IPS-11a (cell line): ENCODE measurements around the gene CCNQ.

Experiments
- H3K4me3 ChIP-seq: one replicate; pipeline ENCODE4 v1.5.1; 2013; ENCODE audit warnings: low read depth, low read length, control low read depth

CCNQ gene

DNA sequence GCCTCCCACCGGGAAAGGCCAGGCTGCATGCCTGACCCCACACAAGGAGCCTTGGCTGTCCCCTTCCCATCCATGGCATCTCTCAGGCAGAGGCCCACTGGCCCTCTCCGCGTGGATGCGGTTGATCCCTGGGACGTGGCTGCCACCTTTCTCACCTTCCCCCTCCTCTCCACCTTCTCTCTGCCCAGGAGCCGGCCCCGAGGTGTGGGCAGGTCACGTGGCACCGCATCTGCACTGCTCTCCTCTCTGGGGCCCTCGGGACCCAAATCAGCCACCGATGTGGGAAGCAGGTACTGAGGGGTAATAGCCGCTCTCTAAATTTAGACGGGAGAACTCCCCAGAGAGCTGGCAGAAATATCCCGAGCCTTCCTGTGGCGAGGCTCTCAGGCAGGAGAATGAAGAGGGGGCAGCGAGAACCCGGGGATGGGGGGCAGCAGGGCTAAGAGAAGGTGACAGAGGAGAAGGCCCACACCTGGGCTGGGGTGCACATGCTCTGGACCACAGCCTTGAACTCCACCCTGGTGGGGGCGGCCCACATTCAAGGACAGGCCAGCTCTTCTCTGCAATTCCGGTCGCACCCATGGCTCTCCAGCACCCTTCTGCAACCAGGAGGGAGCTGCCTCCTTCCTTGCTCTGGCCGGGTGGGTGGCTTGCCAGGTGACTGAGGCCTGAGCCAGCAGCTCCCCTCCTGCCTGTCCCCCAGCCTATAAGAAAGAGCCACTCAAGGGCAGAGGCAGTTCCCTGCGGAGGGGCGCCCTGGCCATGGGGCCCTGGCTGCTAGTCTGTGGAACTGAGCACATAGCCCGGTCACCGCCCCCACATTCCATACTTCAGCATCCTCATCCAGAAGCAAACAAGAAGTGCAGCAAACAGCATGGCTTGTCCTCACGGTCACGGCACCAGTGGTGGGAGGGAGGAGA, 38.4 kb upstream of the CCNQ start:
- H3K4me3 ChIP-seq: no peak overlapping the region

DNA sequence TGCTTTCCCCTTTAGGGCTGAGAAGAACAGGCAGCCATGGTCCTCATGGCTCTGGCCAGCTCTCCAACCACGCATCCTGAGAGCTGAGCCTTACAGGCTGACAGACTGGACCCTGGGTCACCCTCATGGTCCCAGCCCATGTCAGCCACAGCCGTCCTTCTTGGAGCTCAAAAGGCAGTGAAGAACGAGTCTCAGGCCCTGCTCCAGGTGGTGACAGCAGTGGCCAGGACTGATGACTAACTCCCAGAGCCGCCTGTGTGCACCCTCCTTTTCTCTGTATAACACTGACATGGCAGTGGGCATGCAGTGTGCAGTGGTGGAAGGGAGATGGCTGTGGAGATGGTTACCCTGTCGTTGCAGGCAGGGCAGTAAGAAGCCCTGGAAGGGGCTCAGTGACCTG, 37.8 kb upstream of the CCNQ start:
- H3K4me3 ChIP-seq: no peak overlapping the region

DNA sequence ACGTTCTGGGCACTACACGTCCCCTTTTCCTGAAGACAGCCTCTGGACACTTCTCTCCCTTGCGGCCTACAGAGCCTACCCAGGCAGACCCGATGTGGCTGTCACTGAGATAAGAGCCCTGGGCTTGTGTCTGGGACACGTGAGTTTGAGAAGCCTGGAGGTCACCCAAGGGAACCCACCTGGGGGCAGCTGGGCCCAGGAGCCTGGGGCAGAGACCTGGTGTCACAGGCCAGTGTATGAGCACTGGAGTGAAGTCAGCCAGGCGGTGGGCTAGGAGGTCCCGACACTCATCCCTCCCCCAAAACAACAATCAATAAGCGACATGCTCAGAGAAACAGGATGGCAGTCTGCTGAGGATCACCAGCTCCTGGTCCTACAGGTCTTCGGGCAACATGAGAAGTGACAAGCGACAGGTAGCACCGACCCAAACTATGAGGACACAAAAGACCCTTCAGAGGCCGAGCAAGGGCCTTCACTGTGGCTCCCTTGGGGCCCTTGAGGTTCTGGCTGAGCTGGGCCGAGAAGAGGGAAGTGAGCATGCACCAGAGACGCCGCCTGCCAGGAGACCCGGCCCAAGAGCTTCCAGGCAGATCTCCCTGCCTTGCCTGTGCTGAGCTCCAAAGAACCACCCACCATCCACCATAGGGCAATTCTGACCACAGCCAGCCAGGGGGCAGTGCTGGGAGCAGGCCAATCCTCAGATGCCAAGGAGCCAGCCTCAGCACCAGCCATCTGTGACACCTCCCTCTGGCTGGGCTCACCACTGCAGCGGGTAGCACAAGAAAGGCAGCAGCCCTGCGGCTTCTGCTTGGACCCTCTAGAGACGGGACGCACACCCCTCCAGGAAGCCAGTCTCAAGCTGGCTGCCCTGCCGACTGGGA, 37.1 kb upstream of the CCNQ start:
- no peak overlapping the region for H3K4me3 ChIP-seq

DNA sequence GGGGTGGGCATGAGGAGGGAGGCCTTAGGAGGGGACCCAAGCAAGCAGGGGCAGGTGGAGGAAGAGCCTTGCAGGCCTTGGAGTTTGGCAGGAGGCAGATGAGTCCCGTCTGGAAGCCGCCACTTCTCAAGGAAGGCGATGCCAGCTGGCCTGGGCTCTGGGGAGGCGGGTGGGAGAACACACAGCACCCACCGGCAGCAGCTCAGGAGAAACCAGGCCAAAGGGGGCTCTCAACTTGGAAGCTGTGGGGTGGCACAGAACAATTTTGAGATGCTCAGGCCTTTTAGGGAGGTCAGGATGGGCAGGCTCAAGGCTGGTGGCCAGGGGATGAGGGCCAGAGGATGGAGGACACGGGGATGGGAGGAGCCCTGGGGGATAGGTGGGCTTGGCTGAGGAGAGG, 36.4 kb upstream of the CCNQ start:
- no peak overlapping the region for H3K4me3 ChIP-seq

DNA sequence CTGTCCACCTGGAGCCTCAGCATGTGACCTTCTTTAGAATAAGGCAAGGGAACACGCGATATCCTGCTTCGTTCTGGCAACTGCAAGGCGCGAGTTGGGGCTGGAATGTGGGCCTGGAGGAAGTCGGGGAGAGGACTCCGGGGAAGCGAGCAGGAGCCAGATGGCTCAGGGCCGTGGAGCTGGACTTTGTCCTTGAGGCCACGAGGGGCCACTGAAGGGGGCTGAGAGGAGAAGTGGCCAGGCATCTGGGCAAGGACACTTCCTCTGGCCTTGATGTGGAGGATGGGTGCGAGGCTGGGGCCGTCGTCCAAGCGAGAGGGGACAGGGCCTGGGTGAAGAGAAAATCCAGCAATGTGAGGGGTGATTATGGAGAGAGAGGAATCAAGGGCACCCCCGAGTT, 35.9 kb upstream of the CCNQ start:
- H3K4me3 ChIP-seq: no peak overlapping the region

DNA sequence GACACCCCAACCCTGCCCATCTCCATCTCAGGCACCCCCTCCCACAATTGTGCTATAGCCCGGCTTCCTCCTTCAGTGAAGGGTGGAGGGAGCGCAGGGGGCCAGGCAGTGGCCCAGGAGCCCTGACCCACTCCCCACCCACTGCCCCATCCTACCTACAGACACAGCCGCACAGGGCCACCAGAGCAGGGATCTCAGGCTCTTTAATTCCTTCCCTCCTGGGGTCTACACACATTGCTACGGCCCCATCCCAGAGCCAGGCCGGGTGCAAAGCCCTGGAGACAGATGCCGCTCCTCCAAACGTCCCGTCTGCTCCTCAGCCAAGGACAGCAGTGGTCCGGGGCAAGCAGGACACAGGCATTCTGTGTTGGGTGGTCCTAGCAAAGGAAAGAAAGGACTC, 35.3 kb upstream of the CCNQ start:
- H3K4me3 ChIP-seq: no peak overlapping the region

DNA sequence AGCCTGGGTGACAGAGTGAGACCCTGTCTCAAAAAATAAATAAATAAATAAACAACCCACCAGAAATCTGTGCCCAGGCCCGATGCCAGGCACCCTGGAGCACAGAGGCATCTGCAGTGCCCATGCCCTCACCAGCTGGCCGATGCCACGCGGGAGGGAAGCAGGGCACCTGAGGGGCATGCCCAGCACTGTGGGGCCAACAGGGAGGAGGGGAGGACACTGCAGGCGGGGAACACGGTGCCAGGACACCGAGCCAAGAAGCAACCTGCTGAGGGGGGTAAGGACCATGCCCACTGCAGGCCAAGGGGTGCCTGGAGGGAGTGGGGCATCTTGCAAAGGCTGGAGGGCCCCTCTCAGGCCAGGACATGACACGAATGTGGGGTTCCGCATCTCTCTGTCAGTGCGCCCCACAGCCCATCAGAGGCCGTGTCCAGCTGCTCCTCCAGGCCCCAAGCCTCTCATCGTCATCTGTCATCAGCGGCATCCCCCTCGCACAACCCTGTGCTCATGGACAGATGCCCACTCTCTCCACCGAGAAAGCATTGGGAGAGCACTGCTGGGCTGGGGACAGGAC, 34.8 kb upstream of the CCNQ start:
- H3K4me3 ChIP-seq: no peak overlapping the region

DNA sequence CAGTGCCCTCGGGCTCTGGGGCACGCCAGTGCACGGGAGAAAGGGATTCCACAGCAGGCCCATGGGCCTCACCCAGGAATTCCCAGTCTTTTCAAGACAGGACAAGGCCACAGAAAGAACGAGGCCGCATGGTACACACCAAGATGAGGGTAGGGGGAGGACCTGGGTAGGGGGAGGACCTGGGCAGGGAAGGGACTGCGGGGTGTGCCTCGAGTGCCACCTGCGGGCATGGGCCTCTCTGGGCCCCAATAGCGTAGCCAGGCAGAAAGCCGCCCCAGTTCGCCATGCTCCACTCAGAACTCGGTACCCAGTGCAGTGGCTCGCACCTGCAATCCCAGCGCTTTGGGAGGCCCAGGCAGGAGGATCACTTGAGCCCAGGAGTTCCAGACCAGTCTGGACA, 34.1 kb upstream of the CCNQ start:
- H3K4me3 ChIP-seq: no peak overlapping the region

DNA sequence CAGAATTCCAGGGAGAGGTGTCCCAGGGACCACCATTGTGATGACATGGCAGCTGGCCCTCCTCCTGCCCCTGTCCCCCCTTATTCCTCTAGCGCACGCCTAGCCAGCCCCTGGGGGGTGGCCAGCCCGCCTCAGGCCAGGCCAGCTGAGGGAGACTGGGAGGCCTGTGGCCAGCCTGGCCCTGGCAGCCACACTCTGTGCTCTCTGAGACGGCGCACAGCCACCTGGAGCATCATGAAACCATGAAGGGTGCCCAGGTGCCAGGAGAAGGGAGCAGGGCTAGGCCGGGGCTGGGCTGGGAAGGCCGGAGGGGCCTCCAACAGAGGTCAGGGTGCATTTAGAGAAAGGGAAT, 33.6 kb upstream of the CCNQ start:
- no peak overlapping the region for H3K4me3 ChIP-seq

DNA sequence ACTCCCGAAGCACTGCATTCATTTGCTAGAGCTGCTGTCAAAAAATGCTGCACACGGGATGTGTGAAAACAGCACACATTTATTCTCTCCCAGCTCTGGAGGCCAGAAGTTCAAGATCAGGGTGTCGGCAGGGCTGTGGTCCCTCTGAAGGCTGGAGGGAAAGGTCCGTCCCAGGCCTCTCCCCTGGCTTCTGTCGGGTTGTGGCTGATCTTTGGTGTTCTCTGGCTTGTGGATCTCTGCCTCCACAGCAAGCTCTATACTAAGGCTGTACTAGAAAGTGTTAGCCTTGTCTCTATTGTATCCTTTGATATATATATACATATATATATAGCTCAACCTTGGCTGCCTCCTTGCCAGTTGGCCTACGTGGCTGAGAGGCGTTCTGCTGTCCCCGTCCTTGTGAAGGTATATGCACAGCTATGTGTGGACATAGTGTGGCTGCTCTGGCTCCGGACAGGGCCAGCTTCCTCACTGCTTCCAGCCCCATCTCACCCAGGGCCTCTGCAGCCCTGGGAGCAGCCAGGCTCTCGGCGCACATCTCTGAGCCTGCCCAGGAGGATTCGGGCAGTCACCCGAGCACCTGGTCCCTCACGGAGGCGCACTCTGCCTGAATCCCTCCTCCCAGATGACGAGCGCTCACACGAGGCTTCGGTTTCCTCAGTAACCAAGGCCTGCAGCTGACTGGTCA, 33.1 kb upstream of the CCNQ start:
- no peak overlapping the region for H3K4me3 ChIP-seq

DNA sequence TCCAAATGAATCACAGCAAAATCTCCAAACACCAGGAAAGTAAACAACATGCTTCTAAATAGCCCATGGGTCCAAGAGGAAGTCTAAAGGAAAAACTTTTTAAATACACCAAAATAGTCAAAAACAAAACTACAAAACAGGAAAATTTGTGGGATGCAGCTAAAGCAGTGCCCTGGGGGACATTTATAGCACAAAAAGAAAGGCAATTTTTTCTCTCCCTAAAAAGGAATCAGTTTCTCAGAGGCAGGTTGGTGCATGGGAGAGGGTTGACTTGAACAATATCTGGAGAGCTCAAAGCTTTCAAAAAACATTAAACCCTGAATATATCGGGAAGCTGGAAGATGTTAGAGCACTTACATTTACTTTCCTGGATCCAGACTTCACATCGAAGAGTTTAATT, 32.4 kb upstream of the CCNQ start:
- H3K4me3 ChIP-seq: no peak overlapping the region

DNA sequence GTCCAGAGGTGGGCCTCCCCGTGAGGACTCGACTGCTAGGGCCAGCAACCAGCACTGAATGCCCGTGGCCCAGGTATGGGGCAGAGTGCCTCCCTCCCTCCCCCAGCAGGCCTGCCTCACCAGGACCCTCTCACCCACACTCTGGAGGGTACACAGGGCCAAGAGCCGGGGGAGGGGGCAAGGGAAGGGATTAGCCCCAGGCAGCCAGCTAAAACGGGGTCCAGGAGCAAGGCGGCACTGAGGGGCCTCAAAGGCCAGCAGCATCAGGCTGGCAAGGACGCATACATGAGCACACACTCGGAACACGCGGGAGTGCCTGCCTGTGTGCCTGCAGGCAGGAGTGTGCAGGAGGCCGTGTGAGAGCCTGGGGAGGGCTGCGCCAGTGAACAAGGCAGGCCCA, 29.7 kb upstream of the CCNQ start:
- no peak overlapping the region for H3K4me3 ChIP-seq

DNA sequence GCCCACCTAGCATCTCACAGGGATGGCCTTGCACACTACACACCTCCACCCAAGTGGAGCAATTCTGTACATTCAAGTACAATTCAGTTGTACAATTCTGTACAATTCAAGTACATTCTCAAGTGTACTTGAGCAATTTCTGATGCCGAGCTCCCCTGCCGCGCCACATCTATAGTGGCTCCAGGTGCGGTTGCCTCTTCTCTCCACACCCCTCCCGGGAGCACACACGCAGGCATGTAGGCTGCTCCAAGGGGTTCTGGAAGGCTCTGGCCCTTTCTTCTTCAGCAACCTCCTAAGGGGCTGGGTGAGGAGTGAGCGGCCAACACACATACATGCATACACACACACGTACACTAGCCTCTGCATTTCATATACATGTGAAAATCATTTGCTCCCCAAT, 29.2 kb upstream of the CCNQ start:
- H3K4me3 ChIP-seq: no peak overlapping the region

DNA sequence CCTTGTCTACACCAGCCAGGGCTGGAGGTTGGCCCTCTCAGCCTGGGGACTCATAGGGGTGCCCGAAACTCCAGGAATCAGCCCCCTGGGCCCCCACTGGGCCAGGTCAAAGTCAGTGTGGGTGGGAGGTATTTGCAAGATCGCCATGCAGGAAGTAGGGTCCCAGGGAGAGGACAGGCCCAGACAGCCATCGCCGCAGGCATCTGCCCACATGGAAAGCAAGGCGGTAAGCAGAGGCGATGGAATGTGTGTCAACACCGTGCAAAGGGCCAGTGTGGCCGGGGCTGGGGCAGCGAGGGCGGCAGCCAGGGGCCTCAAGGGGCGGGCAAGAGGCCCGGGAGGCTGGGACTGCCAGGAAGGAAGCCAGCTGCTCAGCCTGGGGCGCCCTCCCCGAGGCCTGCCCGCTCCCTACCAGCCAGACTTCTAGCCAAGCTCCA, 28.8 kb upstream of the CCNQ start:
- no peak overlapping the region for H3K4me3 ChIP-seq

DNA sequence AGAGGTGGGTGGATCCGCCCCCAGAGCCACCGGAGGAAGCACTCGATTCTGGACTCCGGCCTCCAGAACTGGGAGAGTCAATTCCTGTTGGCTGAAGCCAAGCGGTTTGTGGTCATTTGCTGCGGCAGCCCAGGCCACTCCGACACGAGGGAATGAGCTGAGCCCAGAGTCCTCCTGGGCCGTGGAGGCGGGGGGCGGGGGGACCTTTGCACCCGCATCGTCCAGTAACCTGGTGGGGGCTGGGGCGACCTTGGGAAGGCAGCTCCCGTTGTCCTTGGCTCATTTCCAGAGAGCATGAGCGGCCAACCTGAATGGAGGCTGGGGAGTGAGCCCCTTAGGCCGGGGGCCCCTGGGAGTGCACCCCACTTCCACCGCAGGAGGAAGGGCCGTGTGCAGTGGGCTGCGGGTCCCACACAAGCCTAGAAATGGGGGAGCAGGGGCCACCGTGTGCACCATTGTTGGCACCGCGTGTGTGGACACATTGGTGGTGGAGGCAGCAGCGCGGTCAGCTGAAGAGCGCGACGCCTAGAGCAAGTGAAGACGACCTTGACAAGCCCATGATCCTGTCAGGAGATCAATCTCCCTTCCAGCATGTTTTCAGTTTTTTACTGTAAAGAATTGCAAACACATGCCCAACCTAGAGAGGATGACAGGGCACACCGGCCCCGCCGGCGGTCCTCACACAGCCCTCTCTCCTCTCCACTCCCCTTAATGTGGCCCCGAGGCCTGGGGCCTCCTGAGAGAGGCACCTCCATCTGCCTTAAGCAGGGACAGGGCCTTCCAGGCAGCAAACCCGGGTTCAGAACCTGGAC, 28.1 kb upstream of the CCNQ start:
- no peak overlapping the region for H3K4me3 ChIP-seq

DNA sequence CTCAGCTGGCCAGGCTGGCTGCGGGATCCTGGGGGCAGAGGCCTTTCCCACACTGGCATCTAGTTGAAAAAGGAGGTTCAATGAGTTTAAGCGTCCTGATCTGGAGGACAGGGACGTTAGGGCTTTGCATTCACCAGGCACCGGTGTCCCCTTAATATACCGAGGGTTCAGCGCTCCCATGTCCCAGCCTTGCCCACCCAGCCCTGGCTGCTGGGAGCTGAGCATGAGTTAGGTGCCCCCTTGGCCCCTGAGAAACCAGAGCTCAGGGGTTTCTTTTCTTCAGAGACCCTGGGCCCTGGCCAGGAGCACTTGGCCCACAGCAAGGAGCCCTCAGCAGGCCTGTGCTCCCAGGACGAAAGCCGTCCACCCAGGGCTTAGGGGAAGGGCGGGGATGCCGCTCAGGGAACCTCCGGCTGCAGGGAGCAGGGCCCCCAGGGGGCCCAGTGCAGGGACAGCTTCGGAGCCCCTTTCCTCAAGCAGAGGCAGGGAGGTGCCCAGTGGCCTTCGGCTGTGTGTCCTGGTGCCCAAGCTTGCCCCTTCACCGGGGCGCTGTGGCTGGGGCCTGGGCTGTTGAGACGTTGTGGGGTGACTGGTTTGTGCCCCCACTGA, 27.2 kb upstream of the CCNQ start:
- no peak overlapping the region for H3K4me3 ChIP-seq

DNA sequence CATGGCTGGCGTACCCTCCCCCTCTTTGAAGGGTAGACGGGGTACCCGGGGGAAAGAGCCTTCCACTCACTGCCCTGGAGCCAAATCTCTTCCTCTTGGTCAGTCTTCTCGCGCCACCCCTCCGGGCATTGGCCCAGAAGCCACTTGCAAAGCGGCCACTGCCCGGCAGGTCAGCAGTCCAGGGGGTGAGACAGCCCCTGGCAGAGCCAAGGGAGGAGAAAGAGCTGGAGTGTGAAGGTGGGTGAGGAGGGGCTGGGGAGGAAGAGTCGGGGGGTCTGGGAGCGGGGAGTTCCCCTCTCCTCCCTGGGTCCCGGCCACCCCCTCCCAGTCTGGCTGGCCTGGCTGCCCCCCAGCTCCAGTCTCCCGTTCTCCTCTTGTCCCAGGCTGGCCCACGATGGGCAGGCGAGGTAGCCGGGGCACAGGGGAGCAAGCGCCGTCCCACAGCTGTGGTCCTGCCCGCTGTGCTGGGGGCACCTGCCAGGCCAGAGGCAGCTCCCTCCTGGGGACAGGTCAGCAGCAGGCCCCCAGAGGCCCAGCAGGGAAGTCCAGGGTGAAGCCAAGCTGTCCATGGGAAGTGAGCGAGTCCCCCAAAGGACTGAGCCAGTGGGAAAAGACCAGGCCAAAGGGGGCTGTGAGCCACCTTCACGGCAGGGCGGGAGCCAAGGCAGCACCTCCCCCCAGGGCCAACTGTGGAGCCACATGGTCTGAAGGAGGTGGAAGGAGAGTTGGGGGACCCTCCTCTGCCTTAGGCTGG, 26.5 kb upstream of the CCNQ start:
- no peak overlapping the region for H3K4me3 ChIP-seq

DNA sequence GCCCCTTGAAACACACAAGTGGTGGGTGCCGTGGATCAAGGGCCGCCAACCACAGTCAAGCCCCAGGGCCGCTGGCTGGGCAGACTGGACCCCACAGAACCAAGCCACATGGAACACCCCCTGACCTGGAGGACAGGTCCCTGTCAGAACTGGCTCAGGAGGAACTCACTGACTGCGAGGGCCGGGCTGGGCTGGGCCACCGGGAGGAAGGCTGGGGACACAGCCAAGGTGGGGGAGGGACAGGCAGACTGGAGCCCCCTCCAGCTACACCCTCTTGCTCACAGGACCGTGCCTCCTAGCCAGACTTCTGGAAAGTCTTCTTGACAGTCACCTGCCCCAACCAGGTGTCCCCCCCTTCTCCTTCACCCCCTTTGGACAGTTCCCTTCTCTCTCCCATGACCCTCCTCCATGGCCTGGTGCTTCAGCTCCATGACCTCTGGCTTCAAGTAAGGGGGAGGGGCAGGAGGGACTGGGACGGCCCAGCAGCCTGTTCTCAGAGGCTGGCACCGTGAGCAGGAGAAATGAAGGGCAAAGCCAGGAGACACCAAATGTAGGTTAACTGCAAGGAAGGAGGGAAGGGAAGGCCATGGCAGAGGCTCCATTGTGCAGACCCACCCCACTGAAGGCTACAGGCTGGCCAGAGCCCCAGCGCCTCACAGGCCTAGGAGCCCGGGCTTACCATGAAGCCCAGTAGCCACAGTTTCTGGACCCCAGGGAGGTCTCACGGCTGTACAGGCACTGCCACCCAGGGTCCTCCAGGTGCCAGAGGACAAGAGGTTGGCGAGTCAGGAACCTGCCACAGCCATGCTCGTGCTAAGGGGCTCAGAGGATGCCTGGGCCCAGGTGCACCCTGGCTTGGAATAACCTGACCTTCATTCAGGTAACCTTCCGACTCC, 25.5 kb upstream of the CCNQ start:
- H3K4me3 ChIP-seq: no peak overlapping the region
